Adrenal gland (tissue), 12 donors: ENCODE results near the gene GRAMD1B. TPM values are rescaled to one million over a fixed set of nuclear protein-coding genes. Genes with fewer than 3 reads are reported as not detected.
A peak's percentile ranks its signal among the peaks of the same experiment; 100 is the strongest.
"Not testable (repeated sequence)": the region's sequence is repeated elsewhere in the genome, so short reads cannot be mapped to it uniquely, and the experiment has no call there.

Experiments
- DNase-seq, 7 donors: peaks; one replicate each; pipeline ENCODE4 v3.0.0-alpha.2; 2019 to 2020
- H3K27ac ChIP-seq, 5 donors: fragments of 200-600 bp; sonication (generic) in 4 of 5; 1 replicate in 3 of 5; 2 replicates in 2 of 5; pipeline versions ENCODE4 v1.5.1 to v1.8.0; 2016 to 2020; ENCODE audit warnings: mild to moderate bottlenecking in 1 of 5
- H3K27me3 ChIP-seq: fragments of 200-600 bp; 2 replicates; pipeline ENCODE4 v1.8.0; 2021
- H3K36me3 ChIP-seq, 2 donors: fragments of 200-600 bp; replicated peaks in 1 of 2; 1 replicate in 1 of 2; 2 replicates in 1 of 2; pipeline versions ENCODE4 v1.5.1 to v1.8.0; 2018 to 2022
- H3K4me1 ChIP-seq, 2 donors: fragments of 200-600 bp; replicated peaks in 1 of 2; 1 replicate in 1 of 2; 2 replicates in 1 of 2; pipeline versions ENCODE4 v1.5.1 to v1.8.0; 2018 to 2021
- H3K4me3 ChIP-seq, 4 donors: fragments of 200-600 bp; sonication (generic) in 3 of 4; one replicate each; pipeline ENCODE4 v1.5.1; 2016 to 2018
- H3K9me3 ChIP-seq, 3 donors: fragments of 200-600 bp; sonication (generic) in 1 of 3; replicated peaks in 1 of 3; 1 replicate in 2 of 3; 2 replicates in 1 of 3; pipeline versions ENCODE4 v1.5.1 to v1.8.0; 2016 to 2021
- POLR2A ChIP-seq, 2 donors: fragments of 450-650 bp; IDR thresholded peaks; one replicate each; pipeline ENCODE4 v1.6.1; 2017; ENCODE audit warnings: antibody characterized with exemption in 2 of 2, mild to moderate bottlenecking in 2 of 2, moderate library complexity in 1 of 2
- WGBS, 4 donors: extraction: QIAGEN DNeasy Blood & Tissue Kit in 2 of 4; methylation state at CpG; one replicate each; pipeline versions ENCODE4 v1.1.5 to v1.1.7; 2013 to 2017; 5-methylcytosine and 5-hydroxymethylcytosine counted together
- intact Hi-C, 2 donors: fragments of 100-400 bp; cut with DNase I; formaldehyde crosslinking; loops; one replicate each; pipeline versions ENCODE4 v1.14.1 to v1.15.0; 2022 to 2023
- polyA plus RNA-seq, 3 donors: library from polyadenylated mRNA; stranded (reverse); fragments of 200-250 nt in 2 of 3; fragments of 350-450 nt in 1 of 3; fragmentation: Illumina TruSeq in 1 of 3; extraction: RNeasy Lipid Tissue Mini Kit (QIAGEN cat#74804) in 1 of 3; gene quantifications; one replicate each; pipeline ENCODE4 v1.2.3, GENCODE V29; 2013 to 2014
- total RNA-seq, 9 donors: library from RNA; depleted of rRNA in 4 of 9; stranded (reverse); fragments of >200 nt in 4 of 9; fragments of 120-200 nt in 1 of 9; fragmentation: NEBNext Ultra II Directional in 1 of 9; extraction: Animal tissue kit (Norgen Biotek cat#: 25700) in 1 of 9; gene quantifications; one replicate each; pipeline versions ENCODE4 v1.1.0 to v1.2.4, GENCODE V29; 2013 to 2023
- TF ChIP-seq, protein P1 (sequence below), 6 experiments: fragments of 450-650 bp in 4 of 6; fragments of 200-600 bp in 2 of 6; sonication (generic) in 1 of 6; IDR thresholded peaks; 1 replicate in 5 of 6; 2 replicates in 1 of 6; pipeline versions ENCODE4 v1.5.1 to v1.8.0; 2016 to 2021; ENCODE audit warnings: antibody characterized with exemption in 6 of 6, mild to moderate bottlenecking in 2 of 6, moderate library complexity in 1 of 6
- donor health status: healthy with polysubstance abuse.
- donor health status: Bipolar disorder and iron deficiency.
- donor health status: DM: yes; HTN: yes; CAD: no.
- donor health status: DM: no; HTN: no; CAD: no.
- donor health status: DM: no; HTN: no; CAD: no.
- donor health status: DM: yes; HTN: yes; CAD: no.

GRAMD1B gene
- total and polyA plus RNA-seq, 12 donors: 101 to 1,898 (median 285) TPM

GRCh38 chr11:123507043-123507442, 77.0 kb downstream of the GRAMD1B start:
- no peaks in the 10 kb centered on the region for H3K9me3 ChIP-seq
- H3K27ac ChIP-seq: peak overlapping the region in 2 of 5 donors; percentile 33 to 38
- TF ChIP-seq, protein P1, sequence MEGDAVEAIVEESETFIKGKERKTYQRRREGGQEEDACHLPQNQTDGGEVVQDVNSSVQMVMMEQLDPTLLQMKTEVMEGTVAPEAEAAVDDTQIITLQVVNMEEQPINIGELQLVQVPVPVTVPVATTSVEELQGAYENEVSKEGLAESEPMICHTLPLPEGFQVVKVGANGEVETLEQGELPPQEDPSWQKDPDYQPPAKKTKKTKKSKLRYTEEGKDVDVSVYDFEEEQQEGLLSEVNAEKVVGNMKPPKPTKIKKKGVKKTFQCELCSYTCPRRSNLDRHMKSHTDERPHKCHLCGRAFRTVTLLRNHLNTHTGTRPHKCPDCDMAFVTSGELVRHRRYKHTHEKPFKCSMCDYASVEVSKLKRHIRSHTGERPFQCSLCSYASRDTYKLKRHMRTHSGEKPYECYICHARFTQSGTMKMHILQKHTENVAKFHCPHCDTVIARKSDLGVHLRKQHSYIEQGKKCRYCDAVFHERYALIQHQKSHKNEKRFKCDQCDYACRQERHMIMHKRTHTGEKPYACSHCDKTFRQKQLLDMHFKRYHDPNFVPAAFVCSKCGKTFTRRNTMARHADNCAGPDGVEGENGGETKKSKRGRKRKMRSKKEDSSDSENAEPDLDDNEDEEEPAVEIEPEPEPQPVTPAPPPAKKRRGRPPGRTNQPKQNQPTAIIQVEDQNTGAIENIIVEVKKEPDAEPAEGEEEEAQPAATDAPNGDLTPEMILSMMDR (IDR thresholded peaks at IDR 0.05): no peak
- TF ChIP-seq POLR2A (IDR thresholded peaks at IDR 0.05): no peak
- peaks cover 10 to 45% of the 10 kb centered on the region in 2 donors for H3K4me1 ChIP-seq
- intact Hi-C loops: no loop called here
- H3K36me3 ChIP-seq: no peaks in the 10 kb centered on the region
- DNase-seq: peak in 1 of 7 donors; percentile 13
- no peaks in the 10 kb centered on the region for H3K27me3 ChIP-seq
- 60 to 100% (median 80%) methylated on average over 1 of the region's 1 CpG for WGBS, 4 donors
- H3K4me3 ChIP-seq: no peak overlapping the region

GRCh38 chr11:123509737-123510578, 79.9 kb downstream of the GRAMD1B start:
- intact Hi-C loops: loop anchor here (5.0 to 10.0 kb wide), 3 partner anchors 42 to 195 kb away; no protein-coding TSS in a partner anchor
- Histone ChIP-seq H3K27ac (peak overlapping the region in 4 of 5 donors; percentile 49 to 81 (median 73)), H3K27me3 (no peaks in the 10 kb centered on the region), H3K9me3 (no peaks in the 10 kb centered on the region), H3K4me1 (peaks cover 14 to 39% of the 10 kb centered on the region in 2 donors), H3K36me3 (no peaks in the 10 kb centered on the region), H3K4me3 (no peak overlapping the region)
- TF ChIP-seq, protein P1 (IDR thresholded peaks at IDR 0.05): no peak
- peak; percentile 68 to 80 for TF ChIP-seq POLR2A (IDR thresholded peaks at IDR 0.05)
- DNase-seq: peak; percentile 78 to 95 (median 84)
- 40 to 47% (median 42%) methylated on average over 11 to 18 of the region's 18 CpGs for WGBS, 4 donors

DNA sequence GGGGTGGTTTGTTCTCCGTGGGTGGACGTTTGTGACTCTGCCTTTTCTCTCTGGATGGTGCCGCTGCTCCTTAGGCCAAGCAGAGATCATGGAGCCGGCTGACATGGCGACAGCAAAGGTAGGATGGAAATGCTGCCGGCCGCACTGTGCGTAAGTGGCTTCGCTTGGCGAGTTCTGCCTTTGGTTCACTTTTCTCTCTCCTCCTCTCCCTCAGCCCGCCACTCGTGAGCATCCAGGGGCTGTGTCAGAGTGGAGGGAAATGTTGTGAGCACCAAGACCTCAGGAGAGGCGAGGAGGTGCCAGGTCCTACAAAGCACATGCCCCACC, 80.5 kb downstream of the GRAMD1B start:
- H3K9me3 ChIP-seq: no peaks in the 10 kb centered on the region
- TF ChIP-seq POLR2A (IDR thresholded peaks at IDR 0.05): no peak
- TF ChIP-seq, protein P1 (IDR thresholded peaks at IDR 0.05): no peak
- no peak overlapping the region for H3K4me3 ChIP-seq
- peaks cover 14 to 39% of the 10 kb centered on the region in 2 donors for H3K4me1 ChIP-seq
- no peaks in the 10 kb centered on the region for H3K36me3 ChIP-seq
- WGBS, 4 donors: 72 to 81% (median 75%) methylated on average over 12 to 13 of the region's 13 CpGs
- peak overlapping the region in 4 of 5 donors; percentile 49 to 81 (median 73) for H3K27ac ChIP-seq
- DNase-seq: peak in 2 of 7 donors; percentile 7 to 57
- intact Hi-C loops: loop anchor here (5.0 to 10.0 kb wide), 3 partner anchors 42 to 194 kb away; no protein-coding TSS in a partner anchor
- H3K27me3 ChIP-seq: no peaks in the 10 kb centered on the region

- intact Hi-C loops: loop anchor here (5.0 to 10.0 kb wide), 3 partner anchors 41 to 194 kb away; no protein-coding TSS in a partner anchor
- WGBS, 4 donors: 12 to 18% (median 14%) methylated on average over 11 to 14 of the region's 14 CpGs
- Histone ChIP-seq H3K4me3 (no peak overlapping the region), H3K27ac (peak overlapping the region in 3 of 5 donors; percentile 71 to 81 (median 77)), H3K36me3 (no peaks in the 10 kb centered on the region), H3K27me3 (no peaks in the 10 kb centered on the region), H3K9me3 (no peaks in the 10 kb centered on the region), H3K4me1 (peaks cover 14 to 36% of the 10 kb centered on the region in 2 donors)
- peak; percentile 92 to 98 (median 96) for DNase-seq
- peak in 1 of 2 donors; percentile 67 for TF ChIP-seq POLR2A (IDR thresholded peaks at IDR 0.05)
- TF ChIP-seq, protein P1 (IDR thresholded peaks at IDR 0.05): peak; percentile 84 to 94 (median 88)
Observed at GRCh38 chr11:123511037-123511870, 81.2 kb downstream of the GRAMD1B start.

GRCh38 chr11:123513309-123513708, 83.2 kb downstream of the GRAMD1B start:
- Histone ChIP-seq H3K27ac (peak overlapping the region in 2 of 5 donors; percentile 47 to 48), H3K4me1 (peaks cover 21 to 46% of the 10 kb centered on the region in 2 donors)
- H3K27me3 ChIP-seq, DNase-seq, H3K4me3 ChIP-seq, H3K9me3 ChIP-seq, H3K36me3 ChIP-seq: not testable (repeated sequence)
- intact Hi-C loops: loop anchor here (5.0 to 10.0 kb wide), 3 partner anchors 39 to 191 kb away; no protein-coding TSS in a partner anchor
